GM18511 (cell line): ENCODE data around the gene CCN2.
A peak's percentile ranks its signal among the peaks of the same experiment; 100 is the strongest.
"Not testable (repeated sequence)": the region's sequence is repeated elsewhere in the genome, so short reads cannot be mapped to it uniquely, and the experiment has no call there.

ENCODE experiments used
- ATAC-seq: cut with Tn5 transposase; IDR thresholded peaks from one replicate; pipeline ENCODE4 v1.9.1; 2021; ENCODE audit warnings: mild to moderate bottlenecking, moderate library complexity; ENCODE audit not compliant: unreplicated experiment

CCN2 gene

DNA sequence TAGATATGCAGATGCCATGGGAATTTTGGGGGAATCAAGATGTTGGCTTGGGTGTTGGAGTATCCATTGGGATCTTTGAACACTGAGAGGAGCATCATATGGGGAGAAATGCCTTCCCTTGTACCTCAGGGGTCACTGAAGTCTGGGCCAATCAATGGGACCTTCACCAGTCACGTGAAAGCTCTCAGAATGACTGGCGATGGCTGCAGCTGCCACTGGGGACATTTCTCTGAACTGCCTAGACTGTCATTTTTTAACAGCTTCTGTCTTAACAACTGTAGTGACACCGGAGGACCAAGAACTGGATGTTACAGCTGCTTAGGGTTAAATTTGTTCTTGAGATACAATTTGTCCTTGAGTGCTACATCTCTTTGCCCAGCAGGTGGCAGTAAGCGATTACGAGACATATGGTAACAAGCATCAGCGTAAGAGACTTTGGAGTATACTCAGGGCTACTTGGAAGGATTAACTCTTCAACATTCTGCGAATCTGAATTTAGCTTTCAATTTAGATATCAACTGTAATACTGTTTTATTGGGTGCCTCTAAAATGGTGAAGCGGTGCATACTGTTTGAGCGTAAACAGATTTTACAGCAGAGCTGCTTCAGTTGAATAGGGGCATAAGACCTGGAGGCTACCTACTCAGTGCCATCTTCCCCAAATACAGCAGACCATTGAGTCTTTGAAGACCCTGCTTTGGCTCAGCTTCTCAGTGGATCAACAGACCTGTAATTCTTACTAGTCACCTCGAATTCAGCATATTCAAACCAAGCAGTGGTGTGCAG, 36.0 kb downstream of the CCN2 start:
- ATAC-seq: peak; percentile 88

DNA sequence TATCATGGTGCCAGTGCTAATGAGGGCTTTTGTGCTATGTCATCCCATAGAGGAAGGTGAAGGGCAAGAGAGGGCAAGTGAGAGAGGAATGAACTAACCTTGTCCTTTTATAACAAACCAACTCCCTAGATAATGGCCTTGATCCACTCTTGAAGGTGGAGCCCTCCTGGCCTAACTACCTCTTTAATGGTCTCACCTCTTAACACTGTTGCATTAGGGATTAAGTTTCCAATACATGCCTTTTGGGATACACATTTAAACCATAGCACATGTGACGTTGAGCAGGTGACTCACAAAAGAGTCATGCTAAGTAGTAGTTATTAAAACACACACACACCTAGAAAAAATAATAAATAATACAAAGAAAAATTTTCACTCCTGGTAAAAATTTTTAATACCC, 36.9 kb downstream of the CCN2 start:
- no peak for ATAC-seq

DNA sequence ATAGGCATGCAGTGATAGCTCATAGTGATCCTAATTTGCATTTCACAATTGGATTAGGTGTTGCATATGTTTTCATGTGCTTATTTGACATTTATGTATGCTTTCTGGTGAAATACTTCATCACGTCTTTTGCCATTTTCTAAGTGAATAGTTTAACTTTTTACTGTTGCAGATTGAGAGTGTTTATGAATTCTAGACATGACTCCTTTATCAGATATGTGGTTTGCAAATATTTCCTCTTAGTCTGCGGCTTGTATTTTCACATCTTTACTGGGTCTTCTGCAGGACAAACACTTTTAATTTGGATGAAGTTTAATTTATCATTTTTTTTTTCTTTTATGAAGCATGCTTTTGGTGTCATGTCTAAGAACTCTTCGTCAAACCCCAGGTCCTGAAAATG, 39.2 kb downstream of the CCN2 start:
- no peak for ATAC-seq

DNA sequence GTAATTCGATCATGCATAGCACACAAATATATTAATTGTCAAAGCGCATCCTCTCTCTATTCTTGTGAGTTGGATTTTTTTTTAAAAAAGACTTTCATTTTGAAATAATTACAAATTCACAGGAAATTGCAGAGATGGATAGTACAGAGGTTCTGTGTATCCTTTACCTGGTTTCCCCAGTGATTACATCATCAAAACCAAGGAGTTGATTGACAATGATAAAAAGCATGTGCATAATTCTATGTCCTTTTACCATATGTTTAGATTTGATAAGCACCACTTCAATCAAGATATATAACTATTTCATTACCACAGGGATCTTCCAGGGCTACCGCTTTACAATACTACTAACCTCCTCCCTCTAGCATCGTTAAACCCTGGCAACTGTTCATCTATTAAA, 40.2 kb downstream of the CCN2 start:
- ATAC-seq: no peak

DNA sequence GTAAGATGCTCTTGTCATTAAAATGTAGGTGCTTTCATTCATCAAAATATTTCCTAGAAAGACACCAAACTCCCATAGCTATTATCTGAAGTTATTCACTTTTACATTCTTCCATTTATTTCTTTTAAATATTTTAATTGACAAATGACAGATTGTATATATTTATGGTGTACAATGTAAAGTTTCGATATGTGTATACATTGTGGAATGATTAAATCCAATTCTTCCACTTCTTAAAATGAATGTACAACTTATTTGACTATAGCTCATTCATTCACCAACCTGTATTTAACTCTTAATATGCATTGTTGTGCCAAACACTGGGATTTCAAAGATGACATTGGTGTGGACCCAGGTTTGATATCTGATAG, 41.0 kb downstream of the CCN2 start:
- ATAC-seq: peak; percentile 31

DNA sequence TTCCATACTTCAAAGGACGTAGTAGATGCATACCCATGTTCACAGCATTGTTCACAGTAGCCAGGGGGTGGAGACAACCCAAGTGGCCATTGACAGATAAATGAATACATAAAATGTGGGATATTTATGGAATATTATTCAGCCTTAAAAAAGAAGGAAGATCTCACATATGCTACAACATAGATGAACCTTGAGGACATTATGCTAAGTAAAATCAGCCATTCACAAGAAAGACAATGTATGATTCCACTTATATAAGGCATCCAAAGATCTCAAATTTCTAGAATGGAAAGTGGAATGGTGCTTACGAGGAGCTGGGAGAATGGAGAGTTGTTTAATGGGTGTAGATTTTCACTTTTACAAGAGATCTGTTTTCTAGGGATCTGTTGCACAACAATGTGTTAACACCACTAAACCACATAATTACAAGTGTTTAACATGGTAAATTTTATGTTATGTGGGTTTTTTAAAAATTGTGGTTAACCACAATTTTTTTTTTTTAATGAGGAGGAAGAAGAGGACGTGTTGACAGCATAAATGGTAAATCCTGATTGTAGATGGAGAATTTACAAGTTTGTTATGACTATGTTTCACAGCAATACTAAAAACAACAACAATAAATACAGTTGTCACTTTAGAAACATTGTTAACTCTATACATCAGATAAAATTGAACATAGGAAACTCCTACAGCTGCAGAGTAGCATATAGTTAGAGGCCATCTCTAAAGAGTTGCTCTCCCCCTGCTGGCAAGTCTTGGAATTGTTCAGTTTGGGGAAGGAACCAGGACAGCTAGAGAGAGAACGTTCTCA, 41.6 kb downstream of the CCN2 start:
- ATAC-seq: peak; percentile 98

DNA sequence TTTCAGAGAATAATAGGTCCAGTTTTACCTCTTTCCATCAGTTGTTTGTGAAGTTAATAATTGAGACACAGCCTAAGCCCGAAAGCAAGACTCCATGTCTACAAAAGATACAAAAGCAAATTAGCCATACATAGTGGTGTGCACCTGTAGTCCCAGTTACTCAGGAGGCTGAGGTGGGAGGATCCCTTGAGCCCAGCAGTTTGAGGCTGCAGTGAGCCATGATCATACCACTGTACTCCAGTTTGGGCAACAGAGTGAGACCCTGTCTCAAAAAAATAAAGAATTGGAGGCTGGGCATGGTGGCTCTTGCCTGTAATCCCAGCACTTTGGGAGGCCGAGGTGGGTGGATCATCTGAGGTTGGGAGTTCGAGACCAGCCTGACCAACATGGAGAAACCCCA, 42.4 kb downstream of the CCN2 start:
- ATAC-seq: not testable (repeated sequence)

DNA sequence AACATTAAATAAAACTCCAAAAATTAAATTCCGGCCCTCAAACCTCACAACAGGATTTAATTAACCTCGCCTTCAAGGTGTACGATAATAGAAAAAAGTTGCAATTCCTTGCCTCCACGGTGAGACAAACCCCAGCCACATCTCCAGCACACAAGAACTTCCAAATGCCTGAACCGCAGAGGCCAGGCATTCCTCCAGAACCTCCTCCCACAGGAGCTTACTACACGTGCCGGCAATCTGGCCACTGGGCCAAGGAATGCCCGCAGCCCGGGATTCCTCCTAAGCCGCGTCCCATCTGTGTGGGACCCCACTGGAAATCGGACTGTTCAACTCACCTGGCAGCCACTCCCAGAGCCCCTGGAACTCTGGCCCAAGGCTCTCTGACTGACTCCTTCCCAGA, 47.4 kb downstream of the CCN2 start:
- ATAC-seq: not testable (repeated sequence)

DNA sequence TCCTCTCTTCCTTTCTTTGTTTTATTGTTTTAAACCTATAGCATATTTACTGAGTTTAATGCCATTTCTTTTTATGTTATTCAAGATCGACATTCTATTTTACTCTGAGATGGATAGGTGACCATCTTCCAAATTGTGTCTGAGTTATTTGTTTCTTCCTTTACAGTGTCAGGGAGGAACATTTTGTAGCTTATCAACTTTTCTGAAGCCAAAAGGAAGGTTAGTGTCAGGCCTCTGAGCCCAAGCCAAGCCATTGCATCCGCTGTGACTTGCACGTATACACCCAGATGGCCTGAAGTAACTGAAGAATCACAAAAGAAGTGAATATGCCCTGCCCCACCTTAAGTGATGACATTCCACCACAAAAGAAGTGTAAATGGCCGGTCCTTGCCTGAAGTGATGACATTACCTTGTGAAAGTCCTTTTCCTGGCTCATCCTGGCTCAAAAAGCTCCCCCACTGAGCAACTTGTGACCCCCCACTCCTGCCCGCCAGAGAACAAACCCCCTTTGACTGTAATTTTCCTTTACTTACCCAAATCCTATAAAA, 49.8 kb downstream of the CCN2 start:
- ATAC-seq: not testable (repeated sequence)

DNA sequence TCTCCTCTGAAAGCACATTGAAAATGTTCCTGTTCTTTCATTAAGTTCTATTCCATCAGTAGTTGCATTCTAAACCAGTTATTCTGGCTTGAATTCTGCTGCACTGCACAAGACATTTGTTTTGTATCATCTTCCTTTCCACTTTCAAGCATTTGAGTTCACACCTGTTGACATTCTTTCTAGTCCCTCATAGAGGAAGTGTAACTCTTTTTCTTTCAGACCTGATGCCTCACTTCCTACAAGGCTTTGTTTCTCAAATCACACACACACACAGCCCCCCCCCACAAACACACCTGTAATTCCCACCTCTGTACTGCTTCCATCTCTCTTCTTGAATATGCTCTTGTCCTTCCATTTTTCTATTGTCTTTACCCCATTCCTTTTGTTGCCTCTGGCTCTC, 50.9 kb downstream of the CCN2 start:
- no peak for ATAC-seq

DNA sequence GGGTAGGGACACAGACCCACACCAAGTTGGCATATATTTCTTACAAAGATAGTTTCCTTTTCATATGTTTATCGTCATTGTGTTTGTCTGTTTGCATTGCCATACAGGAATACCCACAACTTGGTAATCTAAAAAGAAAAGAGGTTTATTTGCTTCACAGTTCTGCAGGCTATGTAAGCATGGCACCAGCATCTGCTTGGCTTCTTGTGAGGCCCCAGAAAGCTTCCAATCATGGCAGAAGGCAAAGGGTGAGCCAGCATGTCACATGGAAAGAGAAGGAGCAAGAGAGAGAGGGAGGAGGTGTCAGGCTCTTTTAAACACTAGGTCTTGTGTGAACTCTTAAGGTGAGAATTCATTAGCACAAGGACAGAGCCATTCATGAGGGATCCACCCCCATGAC, 52.5 kb downstream of the CCN2 start:
- ATAC-seq: no peak
